Stimulated activated CD4-positive, alpha-beta T cell treated with anti-CD3 and anti-CD28 coated beads, Interleukin-15, amount 100 ng/mL, for 1 hour (primary cell): ENCODE data around the gene RNF8.

Source experiments
- DNase-seq, 2 donors: peaks; one replicate each; pipeline ENCODE4 v3.0.0-alpha.2; 2020; ENCODE audit warnings: low read depth in 1 of 2, low spot score in 1 of 2

Gene RNF8

DNA sequence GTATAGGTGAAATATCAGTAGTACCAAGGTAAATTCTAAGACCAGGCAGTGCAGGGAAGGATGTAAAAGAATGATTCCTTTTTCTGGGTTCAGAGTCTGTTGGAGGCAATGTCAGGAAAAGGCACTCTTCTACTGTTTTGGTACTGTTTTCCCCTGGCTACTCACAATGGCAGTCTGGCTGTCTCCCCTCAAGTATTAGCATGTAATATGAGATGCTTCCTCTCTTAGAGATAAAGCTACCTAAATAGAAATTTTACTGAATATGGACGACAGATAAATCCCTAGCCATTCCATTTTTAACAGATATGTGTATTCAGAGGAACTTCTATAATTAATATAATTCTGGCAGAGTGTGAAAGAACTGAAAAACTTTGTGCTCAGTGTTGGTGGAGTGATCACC, 3.5 kb downstream of the RNF8 start:
- no peak for DNase-seq

DNA sequence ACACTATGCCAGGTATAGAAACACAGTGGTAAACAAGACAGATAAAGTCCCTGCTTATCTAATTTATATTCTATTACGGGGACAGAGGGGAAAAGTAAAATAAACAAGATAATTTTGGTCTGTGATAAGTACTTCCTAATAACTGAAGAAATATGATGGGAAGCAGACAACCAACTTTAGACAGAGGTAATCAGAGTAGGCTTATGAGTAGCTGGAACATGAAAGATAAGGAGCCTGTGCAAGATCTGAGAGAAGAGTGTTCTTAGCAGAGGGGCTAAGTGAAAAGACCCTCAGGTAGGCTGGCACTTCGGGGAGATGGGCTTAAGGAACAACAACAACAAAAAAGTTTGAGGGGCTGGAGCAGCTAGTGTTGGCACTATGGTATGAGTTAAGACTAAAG, 4.1 kb downstream of the RNF8 start:
- DNase-seq = no peak

DNA sequence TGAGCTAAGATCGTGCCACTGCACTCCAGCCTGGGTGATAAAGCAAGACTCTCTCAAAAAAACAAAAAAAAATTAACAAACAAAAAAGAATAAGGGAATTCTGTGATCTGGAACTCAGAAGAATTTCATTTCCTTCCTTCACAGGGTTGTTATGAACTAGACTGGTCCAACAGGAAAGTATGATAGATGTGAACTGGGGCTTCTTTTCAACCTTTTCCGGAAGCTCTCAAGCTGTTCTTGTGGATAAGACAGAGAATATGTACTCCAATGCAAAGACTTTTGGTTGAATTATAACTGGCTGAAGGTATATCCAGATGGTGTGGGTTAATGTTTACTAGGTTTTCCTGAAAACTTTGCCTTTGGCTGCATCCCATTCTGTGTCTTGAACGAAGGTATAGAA, 5.3 kb downstream of the RNF8 start:
- DNase-seq = no peak

DNA sequence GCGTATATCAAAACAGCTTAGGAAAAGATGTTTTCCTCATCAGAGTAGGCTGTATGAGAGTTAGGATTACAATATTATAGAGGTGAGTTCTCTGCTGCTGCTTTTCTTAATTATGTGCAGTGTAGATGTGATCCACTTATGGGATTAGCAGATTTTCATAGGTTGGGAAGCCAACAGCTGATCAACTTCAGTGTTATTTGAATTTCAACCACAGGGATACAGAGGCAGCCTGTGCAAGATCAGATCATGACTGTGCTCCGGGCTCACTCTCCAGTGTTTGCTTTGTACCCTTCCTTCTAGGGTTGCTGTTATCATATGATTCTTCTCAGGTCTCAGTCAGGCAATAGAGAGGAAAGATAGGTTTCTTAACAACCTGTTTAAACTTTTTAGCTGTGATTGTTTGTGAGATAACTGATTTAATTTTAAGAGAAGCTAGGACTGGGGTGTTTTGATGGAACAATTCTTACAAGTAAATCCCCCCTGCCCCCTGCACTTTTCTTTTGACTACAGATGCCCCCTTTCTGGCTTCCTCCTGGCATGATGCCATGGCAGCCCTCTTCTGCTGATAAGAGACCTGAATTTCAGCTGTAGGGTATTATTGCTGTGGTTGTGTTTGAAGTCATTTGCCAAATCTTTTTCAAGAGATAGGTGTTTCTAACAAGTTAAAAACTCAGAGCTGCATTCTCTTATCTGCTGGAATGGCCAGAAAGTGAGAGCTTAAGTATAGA, 8.5 kb downstream of the RNF8 start:
- no peak for DNase-seq

DNA sequence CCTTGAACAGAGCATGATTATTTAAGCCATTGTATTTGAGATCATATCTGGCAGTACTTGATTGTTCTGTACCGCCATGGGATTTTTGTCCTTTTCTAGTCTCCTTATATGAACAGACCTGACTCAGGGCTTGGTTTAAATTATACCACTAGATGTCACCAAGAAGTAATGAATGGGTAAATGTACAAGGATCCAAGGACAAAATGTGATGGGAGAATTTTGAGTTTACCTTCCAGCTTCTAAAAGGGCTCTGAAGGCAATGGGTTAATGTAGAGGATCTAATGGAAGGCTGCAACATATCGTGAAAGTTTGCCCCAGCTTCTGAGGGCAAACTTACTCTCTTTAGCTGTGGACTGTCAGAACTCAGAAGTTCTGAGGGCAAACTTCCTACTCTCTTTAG, 12.0 kb downstream of the RNF8 start:
- no peak for DNase-seq

DNA sequence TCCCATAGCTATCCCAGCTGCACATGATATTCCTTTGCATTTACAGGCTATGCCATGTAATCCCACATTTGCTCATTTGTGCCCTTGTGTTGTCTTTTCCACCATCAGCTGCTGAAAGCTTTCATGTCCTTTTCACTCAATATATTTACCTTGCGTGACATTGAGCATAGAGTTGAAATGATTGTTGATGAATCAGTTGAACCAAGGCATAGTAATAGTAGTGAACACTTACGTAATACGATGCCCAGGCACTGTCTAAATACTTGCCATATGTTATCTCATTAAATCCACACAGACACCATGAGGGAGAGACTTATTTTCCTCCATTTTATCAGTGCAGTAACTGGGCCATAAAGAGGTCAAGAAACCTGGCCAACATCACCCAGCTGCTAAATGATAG, 13.1 kb downstream of the RNF8 start:
- DNase-seq = no peak

DNA sequence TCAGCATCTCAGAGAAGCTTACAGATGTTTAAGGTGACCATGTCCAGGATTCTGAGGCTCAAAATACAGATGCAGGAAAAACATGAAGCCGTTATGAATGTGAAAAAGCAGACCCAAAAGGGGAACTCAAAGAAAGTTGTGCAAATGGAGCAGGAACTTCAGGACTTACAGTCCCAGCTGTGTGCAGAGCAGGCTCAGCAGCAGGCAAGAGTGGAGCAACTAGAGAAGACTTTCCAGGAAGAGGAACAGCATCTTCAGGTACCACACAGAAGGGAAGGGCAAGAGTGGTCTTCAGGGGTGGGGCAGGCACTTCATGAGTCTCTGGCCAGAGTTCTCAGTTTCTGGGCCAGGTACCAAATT, 15.2 kb downstream of the RNF8 start:
- no peak for DNase-seq

DNA sequence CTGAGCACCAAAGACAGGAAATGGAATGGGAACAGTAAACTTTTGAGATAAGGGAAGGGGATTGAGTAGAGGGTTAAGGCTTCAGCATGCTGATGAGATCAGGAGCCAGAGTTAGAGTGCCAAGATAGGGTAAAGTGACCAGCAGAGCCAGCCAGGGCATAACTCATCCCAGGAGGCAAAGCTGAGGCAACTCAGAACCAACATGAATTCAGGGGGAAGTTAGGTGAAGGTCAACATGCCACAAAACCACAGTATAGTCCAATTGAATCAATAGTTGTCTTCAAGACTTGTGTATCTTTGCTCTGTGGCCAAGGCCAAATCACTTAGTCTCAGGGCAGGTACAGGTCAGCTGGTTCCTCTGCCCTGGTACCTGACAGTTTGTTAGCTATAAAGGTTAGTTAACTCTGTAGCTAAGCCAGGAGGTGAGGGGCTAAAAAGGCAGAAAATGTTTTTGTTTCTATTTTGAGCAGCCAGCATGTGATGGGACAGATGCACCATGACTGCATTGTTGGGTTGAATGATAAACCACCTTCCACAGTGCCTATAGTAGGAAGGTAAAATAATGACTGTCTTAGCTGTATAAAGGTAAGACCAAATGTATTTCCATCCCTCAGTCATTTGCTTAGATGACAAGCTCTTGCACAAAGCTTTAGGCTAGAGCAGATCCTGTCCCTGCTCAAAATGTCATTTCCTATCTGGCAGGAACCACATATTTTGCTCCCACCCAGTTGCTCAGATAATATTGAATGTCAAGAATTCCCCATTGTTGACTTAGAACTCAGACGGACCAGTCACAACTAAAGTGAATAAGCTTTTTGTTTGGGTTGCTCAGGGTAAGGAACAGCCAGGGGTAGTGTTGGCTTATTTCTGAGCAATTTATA, 15.8 kb downstream of the RNF8 start:
- DNase-seq = no peak

DNA sequence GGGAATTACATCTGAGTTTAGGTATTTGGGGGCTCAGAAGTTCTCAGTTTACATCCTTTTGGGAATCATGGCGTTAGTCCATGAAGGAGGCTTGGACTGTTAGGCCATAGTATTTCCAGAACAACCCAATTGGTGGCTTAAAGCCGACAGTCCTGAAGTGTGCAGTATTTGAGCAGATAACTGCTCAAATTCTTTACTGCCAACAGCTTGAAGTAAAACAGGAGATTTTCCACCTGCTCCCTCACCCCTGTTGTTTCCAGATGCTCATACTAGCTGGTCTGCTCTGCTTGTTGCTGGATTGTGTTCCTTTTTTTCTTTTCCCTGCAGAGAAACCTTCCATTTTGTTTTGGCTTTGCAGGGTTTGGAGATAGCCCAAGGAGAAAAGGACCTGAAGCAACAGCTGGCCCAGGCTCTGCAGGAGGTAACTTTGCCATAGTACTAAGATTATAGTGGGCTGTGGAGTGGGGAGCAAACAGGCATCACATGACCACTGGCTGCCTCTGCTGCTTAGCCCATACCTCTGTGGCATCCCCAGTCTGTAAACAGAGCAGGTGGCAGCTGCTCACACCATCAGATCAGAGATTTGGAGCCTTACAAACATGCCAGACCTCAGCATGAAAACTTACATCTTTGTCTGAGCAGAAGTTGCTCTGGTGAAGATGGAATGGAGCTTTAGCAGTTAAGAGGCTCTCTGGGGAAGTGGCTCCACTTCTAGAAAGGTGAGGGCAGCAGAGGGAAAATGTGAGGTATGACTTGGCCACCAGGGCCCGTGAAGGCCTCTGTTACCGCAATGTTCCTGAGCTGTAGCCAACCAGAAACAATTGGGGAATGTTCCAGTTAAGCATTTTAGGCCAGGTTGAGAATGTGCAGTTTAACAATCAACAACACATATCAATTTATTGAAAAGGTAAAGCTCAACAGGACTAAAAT, 17.6 kb downstream of the RNF8 start:
- DNase-seq = no peak

DNA sequence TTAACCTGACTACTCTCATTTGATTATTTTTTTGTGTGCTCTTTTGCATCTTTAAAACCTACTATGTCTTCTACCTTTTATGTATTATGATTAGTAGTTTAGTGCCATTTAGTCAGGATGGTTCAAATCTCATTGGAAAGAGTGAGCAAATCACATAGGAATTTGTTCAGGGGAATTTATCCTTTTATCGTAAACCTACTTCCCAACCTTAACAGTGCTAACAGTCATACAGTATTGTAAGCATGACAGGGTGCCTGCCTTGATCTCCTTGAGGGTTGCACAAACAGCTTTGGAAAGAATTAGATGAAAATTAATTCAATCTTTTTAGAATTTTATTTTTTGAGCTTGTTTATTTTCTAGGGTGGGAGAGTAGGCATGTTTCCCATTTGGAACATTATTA, 18.3 kb downstream of the RNF8 start:
- no peak for DNase-seq

DNA sequence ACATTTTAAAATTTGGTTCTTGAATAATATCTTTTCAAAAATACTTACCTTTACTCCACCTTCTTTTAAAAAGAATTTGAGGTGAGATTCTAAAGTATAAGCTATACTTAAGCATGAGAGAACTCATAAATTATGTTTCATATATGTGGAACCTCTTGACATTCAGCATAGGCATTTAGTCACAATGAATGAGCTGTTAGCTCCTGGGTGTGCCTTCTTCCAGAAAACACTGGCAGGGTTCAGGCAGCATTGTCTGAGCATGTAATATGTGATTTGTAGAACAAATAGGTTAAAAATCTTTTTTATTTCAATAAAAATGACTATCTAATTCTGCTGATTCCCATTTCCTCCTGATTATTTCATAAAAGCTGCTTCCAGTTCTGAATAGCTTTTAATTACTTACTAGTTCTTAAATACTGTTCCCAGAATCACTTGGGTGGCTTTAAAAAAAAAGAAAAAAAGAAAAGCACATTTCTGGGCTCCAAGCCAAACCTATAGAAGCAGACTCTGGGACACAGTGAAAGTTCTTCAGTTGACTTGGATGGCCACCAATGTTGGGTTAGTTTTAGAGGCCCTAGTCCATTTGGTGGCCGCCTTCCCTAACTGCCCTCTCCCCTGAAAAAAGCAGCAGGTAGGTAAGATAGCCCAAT, 20.2 kb downstream of the RNF8 start:
- no peak for DNase-seq

DNA sequence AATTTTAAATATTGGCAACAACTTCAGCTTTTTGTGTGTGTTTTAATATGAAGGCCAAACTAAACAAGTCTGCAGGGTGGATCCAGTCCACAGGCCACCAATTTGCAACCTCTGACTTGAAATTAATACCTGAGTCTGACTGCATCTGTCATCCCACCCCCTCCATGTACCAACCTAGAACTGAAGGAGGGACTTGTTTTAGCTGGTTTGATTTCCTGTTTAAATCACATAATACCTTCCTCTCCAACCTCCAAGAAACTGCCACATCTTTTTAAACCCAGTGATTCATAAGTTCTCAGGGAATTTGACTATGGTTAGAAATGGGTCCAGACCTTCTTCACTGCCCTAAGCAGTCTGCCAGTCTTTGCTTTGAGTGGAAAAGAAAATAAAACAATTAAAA, 21.6 kb downstream of the RNF8 start:
- DNase-seq = no peak

DNA sequence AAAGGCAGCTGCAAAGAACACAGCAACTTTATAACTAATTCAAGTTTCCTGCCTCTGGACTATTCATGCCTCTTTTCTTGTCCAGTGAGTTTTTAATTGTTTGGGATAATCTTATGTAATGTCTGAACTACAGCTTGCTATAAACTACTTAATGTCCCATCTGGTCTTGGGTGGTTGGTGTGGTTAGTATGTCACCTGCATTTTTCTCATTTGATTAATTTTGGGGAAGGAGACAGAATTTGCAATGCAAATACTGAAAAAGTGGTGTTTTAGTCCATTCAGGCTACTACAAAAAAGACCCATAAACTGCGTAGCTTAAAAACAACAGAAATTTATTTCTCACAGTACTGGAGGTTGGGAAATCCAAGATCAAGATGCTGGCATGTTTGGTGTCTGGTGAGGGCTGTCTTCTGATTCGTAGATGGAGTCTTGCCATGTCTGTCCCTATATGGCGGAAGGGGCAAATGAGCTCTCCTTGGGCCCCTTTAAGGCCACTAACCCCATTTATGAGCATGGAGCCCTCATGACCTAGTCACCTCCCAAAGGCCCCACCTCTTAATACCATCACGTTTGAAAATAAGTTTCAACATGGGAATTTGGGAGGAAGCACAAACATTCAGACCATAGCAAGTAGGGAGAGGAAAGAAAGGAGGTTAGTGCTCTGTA, 22.4 kb downstream of the RNF8 start:
- DNase-seq = no peak

DNA sequence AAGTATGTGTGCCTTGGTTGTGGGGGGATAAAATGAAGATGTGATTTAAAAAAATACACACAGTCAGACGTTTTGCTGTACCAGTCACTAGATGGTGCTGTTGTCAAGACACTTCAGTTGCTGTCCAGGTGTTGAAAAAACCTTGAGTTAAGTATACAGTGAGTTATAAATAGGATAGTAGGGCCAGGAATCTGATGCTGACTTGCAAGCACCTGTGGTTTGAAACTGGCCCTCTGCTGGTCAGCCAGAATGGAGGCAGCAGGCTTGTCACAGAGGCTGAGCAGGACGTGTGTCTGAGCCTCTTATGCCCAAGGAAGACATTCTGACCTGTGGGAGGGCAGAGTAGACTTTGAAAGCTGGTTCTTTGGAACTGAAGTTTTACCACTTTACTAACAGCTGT, 27.8 kb downstream of the RNF8 start:
- DNase-seq = no peak

DNA sequence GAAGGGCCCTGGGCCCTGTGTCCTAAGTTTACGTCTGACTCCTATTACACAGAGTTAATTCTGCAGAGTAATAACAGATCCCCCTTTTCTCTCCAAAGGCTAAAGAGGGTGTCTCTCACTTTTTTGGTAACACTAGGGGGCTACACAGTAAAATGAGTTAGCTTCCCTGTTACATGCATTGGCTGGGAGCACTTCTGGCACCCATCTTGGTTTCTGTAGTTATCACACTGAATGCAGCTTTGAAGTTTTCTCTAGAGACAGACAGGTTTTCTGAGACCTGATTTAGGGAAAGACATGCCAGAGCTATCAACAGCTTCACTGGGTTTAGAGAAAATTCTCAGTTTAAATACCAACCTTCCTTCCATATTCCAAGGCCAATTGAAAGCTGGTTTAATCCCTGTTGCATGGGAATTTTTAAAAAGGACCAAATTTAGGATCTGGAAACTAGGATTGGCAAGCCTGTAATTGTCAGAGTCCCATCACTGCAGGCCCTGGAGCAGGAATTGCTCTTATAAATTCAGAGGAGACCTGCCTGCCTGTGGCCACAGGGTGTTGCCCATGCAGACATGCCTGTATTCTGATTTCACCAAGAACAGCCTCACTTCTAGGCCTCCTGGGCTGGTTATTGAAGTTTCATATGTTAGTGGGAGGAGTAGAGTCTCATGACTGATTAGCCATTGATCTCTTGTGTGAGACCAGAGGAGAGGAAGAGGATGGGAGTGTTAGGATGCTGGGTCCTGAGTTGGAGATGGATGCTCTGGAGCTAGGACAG, 29.4 kb downstream of the RNF8 start:
- DNase-seq = no peak

DNA sequence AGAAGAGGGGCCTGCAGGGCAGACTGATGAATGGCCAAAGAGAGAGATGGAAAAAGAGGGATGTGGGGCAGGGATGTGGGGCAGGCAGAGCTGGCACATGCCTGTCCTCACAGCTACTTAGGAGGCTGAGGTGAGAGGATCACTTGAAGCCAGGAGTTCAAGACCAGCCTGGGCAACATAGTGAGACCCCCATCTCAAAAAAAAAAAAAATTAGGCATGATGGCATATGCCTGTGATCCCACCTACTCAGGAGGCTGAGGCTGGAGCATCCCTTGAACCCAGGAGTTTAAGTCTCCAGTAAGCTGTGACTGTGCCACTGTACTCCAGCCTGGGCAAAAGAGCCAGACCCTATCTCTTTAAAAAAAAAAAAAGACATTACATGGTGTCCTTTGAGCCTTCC, 34.8 kb downstream of the RNF8 start:
- no peak for DNase-seq

DNA sequence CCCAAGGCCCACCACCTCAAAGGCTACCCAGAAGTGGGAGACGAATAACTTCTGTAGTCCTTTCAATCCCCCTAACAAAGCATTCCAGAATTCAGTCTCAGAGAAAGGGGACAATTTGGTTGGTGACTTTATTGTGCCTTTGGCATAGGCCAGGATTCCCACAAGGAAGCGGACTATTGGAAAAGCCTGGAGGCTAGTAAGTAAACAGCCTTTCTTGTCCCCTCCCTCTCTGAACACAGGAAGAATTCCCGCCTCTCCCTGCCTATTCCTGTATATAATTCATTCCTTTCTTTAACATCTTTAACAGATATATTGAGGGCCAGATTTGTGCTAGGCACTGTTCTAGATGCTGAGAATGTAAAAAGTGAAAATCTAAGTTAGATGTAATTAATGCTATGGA, 36.1 kb downstream of the RNF8 start:
- no peak for DNase-seq

DNA sequence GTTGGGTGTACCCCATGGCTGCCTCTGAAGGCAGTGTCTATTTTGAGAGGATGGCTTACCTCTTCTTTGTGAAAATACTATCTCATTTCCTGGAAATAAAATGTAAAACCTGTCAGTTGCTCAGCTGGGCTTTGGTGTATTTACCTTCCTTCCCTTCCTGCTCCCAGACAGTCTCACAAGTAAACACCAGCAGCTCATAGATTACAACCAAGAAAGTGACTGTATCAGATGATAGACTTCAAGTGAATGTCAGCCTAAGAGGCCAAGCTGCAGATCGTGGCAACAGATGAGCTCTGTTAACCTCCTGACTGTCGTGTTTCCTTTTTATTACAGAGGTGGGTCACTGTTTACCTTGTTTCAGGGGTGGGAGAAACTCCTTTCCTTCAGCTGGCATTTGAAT, 37.3 kb downstream of the RNF8 start:
- no peak for DNase-seq

DNA sequence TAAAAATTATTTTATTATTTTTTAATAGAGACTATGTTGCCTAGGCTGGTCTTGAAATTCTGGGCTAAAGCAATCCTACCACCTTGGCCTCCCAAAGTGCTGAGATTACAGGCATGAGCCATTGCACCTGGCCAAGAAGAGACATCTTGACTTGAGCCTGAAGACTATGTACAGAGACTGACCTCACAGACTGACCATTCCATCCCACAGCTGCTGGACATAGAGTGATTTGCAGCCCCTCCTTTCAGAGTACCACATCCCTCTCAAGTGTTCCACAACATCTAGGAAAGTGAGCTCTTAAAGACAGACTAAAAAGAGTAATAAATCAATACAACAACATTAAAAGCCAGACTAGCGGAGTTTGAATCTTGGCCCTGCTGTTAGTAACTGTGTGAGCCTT, 39.0 kb downstream of the RNF8 start:
- no peak for DNase-seq

DNA sequence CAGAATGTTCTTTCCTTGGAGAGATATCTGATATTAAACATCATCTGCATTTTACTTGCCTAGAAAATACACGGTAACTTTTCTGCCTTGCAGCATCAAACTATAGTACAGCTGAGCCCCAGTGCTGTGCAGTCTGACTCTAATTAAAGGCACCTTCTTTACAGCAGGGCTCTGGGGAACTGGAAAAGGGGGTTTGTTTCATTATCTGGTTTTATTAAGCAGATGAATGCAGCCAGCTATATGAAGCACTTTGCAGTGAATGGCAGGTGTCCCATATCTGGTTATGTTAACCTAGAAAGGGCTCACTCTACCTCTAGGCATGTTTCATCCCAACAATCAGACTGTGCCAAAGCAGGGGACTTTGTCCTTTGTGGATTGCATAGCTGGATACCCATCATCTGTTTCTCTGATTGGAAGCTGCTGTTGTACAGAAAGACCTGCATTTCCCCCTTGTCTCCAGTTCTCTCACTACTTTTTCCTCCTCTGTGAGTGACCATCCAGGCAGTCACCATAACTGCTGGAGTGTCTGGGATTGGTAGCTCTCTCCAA, 39.7 kb downstream of the RNF8 start:
- DNase-seq = no peak
